Loucy (cell line): Measurements from ENCODE around the gene C1orf226.

Experiments used
- H2AFZ ChIP-seq: fragments of 200-600 bp; sonication (generic); 2 replicates; pipeline ENCODE4 v1.6.0; 2016; ENCODE audit warnings: antibody characterized with exemption, mild to moderate bottlenecking, low read length, moderate library complexity
- H3F3A ChIP-seq: fragments of 200-600 bp; 2 replicates; pipeline ENCODE4 v1.6.0; 2016; ENCODE audit warnings: antibody characterized with exemption, low read depth, mild to moderate bottlenecking
- H3K27me3 ChIP-seq: fragments of 200-600 bp; sonication (generic); 2 replicates; pipeline ENCODE4 v1.6.1; 2014; ENCODE audit warnings: low read length, mild to moderate bottlenecking; ENCODE audit not compliant: insufficient read depth, poor library complexity, severe bottlenecking
- H3K36me3 ChIP-seq: fragments of 200-600 bp; sonication (generic); 2 replicates; pipeline ENCODE4 v1.6.1; 2016; ENCODE audit warnings: low read length; ENCODE audit not compliant: insufficient read depth
- H3K4me1 ChIP-seq: fragments of 200-600 bp; sonication (generic); 2 replicates; pipeline ENCODE4 v1.5.1; 2014; ENCODE audit warnings: low read length, mild to moderate bottlenecking; ENCODE audit not compliant: insufficient read depth, poor library complexity, severe bottlenecking
- H3K4me2 ChIP-seq: fragments of 200-600 bp; sonication (generic); 2 replicates; pipeline ENCODE4 v1.6.0; 2014; ENCODE audit warnings: antibody characterized with exemption, low read length, low read depth, mild to moderate bottlenecking; ENCODE audit not compliant: poor library complexity, severe bottlenecking
- H3K4me3 ChIP-seq: fragments of 200-600 bp; sonication (generic); 2 replicates; pipeline ENCODE4 v1.5.1; 2014; ENCODE audit warnings: low read length, mild to moderate bottlenecking, mixed read lengths; ENCODE audit not compliant: poor library complexity, severe bottlenecking
- H3K79me2 ChIP-seq: fragments of 200-600 bp; sonication (generic); 2 replicates; pipeline ENCODE4 v1.6.1; 2014; ENCODE audit warnings: low read length; ENCODE audit not compliant: insufficient read depth
- H3K9ac ChIP-seq: fragments of 200-600 bp; sonication (generic); 2 replicates; pipeline ENCODE4 v1.6.0; 2014; ENCODE audit warnings: mild to moderate bottlenecking, low read depth, low read length, moderate library complexity; ENCODE audit not compliant: poor library complexity, severe bottlenecking
- H3K9me2 ChIP-seq: fragments of 200-600 bp; sonication (generic); replicated peaks from 2 replicates; pipeline ENCODE4 v1.6.1; 2016; ENCODE audit warnings: low read depth, low read length, mixed read lengths
- H3K9me3 ChIP-seq: fragments of 200-600 bp; sonication (generic); 2 replicates; pipeline ENCODE4 v1.6.1; 2014; ENCODE audit warnings: mild to moderate bottlenecking, antibody characterized with exemption, low read length, low read depth; ENCODE audit not compliant: insufficient read depth
- H4K20me1 ChIP-seq: fragments of 200-600 bp; sonication (generic); 2 replicates; pipeline ENCODE4 v1.6.0; 2014; ENCODE audit warnings: antibody characterized with exemption, low read length, mild to moderate bottlenecking; ENCODE audit not compliant: insufficient read depth, poor library complexity, severe bottlenecking
- CTCF ChIP-seq: fragments of 200-600 bp; sonication (generic); conservative IDR thresholded peaks from 2 replicates; pipeline ENCODE4 v1.5.1; 2014; ENCODE audit warnings: mild to moderate bottlenecking, antibody characterized with exemption, low read length
- EZH2phosphoT487 ChIP-seq: fragments of 200-600 bp; IDR thresholded peaks from 2 replicates; pipeline ENCODE4 v1.6.1; 2018; ENCODE audit warnings: antibody characterized with exemption, mild to moderate bottlenecking, moderate library complexity, borderline replicate concordance

The C1orf226 gene

GRCh38 chr1:162386292-162387225 lies 5.0 kb downstream of the C1orf226 start:
- H3F3A ChIP-seq = no peaks in the 10 kb centered on the region
- no peaks in the 10 kb centered on the region for H3K79me2 ChIP-seq
- H3K4me2 ChIP-seq = no peak overlapping the region
- H3K4me3 ChIP-seq = no peak overlapping the region
- H3K27me3 ChIP-seq = no peaks in the 10 kb centered on the region
- no peaks in the 10 kb centered on the region for H3K4me1 ChIP-seq
- no peak overlapping the region for H3K9ac ChIP-seq
- no peak for TF ChIP-seq CTCF
- no peak for TF ChIP-seq EZH2phosphoT487
- H3K9me2 ChIP-seq = no peaks in the 10 kb centered on the region
- H3K36me3 ChIP-seq = no peaks in the 10 kb centered on the region
- H4K20me1 ChIP-seq = no peaks in the 10 kb centered on the region
- H2AFZ ChIP-seq = no peak overlapping the region
- no peaks in the 10 kb centered on the region for H3K9me3 ChIP-seq

GRCh38 chr1:162387226-162388082 lies 5.9 kb downstream of the C1orf226 start:
- TF ChIP-seq CTCF = no peak
- no peak for TF ChIP-seq EZH2phosphoT487
- Histone ChIP-seq H3K9me3 (no peaks in the 10 kb centered on the region), H4K20me1 (no peaks in the 10 kb centered on the region), H3K79me2 (no peaks in the 10 kb centered on the region), H3K9me2 (no peaks in the 10 kb centered on the region), H3F3A (no peaks in the 10 kb centered on the region), H3K4me3 (no peak overlapping the region), H3K9ac (no peak overlapping the region), H2AFZ (no peak overlapping the region), H3K4me2 (no peak overlapping the region), H3K27me3 (no peaks in the 10 kb centered on the region), H3K4me1 (no peaks in the 10 kb centered on the region), H3K36me3 (no peaks in the 10 kb centered on the region)

- no peak for TF ChIP-seq EZH2phosphoT487
- TF ChIP-seq CTCF = no peak
- no peaks in the 10 kb centered on the region for H3F3A ChIP-seq
- no peak overlapping the region for H3K4me2 ChIP-seq
- no peaks in the 10 kb centered on the region for H3K27me3 ChIP-seq
- no peak overlapping the region for H3K4me3 ChIP-seq
- H3K9ac ChIP-seq = no peak overlapping the region
- no peaks in the 10 kb centered on the region for H3K9me3 ChIP-seq
- no peaks in the 10 kb centered on the region for H3K36me3 ChIP-seq
- no peaks in the 10 kb centered on the region for H3K79me2 ChIP-seq
- no peaks in the 10 kb centered on the region for H3K9me2 ChIP-seq
- no peaks in the 10 kb centered on the region for H4K20me1 ChIP-seq
- no peak overlapping the region for H2AFZ ChIP-seq
- no peaks in the 10 kb centered on the region for H3K4me1 ChIP-seq
These were observed 6.6 kb downstream of the C1orf226 start for GRCh38 chr1:162388083-162388594.
